Neural cell (in vitro differentiated cells): ENCODE data around the gene SORCS1. TPM values are rescaled to one million over a fixed set of nuclear protein-coding genes. Genes with fewer than 3 reads are reported as not detected.

Experiments used
- H2AFZ ChIP-seq: fragments of 200-600, 300-800 bp; sonication (generic), shearing (Covaris generic); 2 replicates; pipeline ENCODE4 v1.6.0; 2014; ENCODE audit warnings: low read depth, mild to moderate bottlenecking, antibody characterized with exemption, low read length, moderate library complexity
- H3F3A ChIP-seq: fragments of 200-600 bp; shearing (Covaris generic); 2 replicates; pipeline ENCODE4 v1.6.1; 2016; ENCODE audit warnings: mild to moderate bottlenecking, moderate library complexity, mixed read lengths, antibody characterized with exemption, low read length; ENCODE audit not compliant: insufficient read depth, poor library complexity, severe bottlenecking
- H3K27ac ChIP-seq: fragments of 200-600, 300-800 bp; sonication (generic), shearing (Covaris generic); 2 replicates; pipeline ENCODE4 v1.5.1; 2014; ENCODE audit warnings: mild to moderate bottlenecking, low read length, moderate library complexity
- H3K27me3 ChIP-seq: fragments of 300-800, 200-600 bp; sonication (generic), shearing (Covaris generic); 2 replicates; pipeline ENCODE4 v1.6.0; 2014; ENCODE audit warnings: mild to moderate bottlenecking, low read depth, low read length, moderate library complexity; ENCODE audit not compliant: insufficient read depth
- H3K36me3 ChIP-seq: fragments of 300-800, 200-600 bp; sonication (generic), shearing (Covaris generic); 2 replicates; pipeline ENCODE4 v1.5.1; 2014; ENCODE audit warnings: mild to moderate bottlenecking, antibody characterized with exemption, low read length, moderate library complexity; ENCODE audit not compliant: insufficient read depth
- H3K4me2 ChIP-seq: fragments of 300-800, 200-600 bp; sonication (generic), shearing (Covaris generic); 2 replicates; pipeline ENCODE4 v1.6.0; 2014; ENCODE audit warnings: mild to moderate bottlenecking, low read length
- H3K4me3 ChIP-seq: fragments of 300-800, 200-600 bp; sonication (generic), shearing (Covaris generic); 2 replicates; pipeline ENCODE4 v1.5.1; 2014; ENCODE audit warnings: mild to moderate bottlenecking, low read length, moderate library complexity
- H3K79me2 ChIP-seq: fragments of 200-600 bp; shearing (Covaris generic); replicated peaks from 2 replicates; pipeline ENCODE4 v1.6.0; 2014; ENCODE audit warnings: mild to moderate bottlenecking, low read length, moderate library complexity; ENCODE audit not compliant: insufficient read depth
- H3K9ac ChIP-seq: fragments of 300-800, 200-600 bp; sonication (generic), shearing (Covaris generic); 2 replicates; pipeline ENCODE4 v1.6.1; 2016; ENCODE audit warnings: mild to moderate bottlenecking, low read length, mixed read lengths
- H3K9me2 ChIP-seq: fragments of 200-600 bp; shearing (Covaris generic); 2 replicates; pipeline ENCODE4 v1.6.1; 2016; ENCODE audit warnings: mild to moderate bottlenecking, low read length, mixed read lengths; ENCODE audit not compliant: insufficient read depth
- H3K9me3 ChIP-seq: fragments of 200-600, 300-800 bp; sonication (generic), shearing (Covaris generic); 2 replicates; pipeline ENCODE4 v1.6.1; 2016; ENCODE audit warnings: mild to moderate bottlenecking, mixed run types, low read length, moderate library complexity, mixed read lengths
- H4K20me1 ChIP-seq: fragments of 200-600 bp; shearing (Covaris generic); 2 replicates; pipeline ENCODE4 v1.6.1; 2016; ENCODE audit warnings: mild to moderate bottlenecking, mixed run types; ENCODE audit not compliant: insufficient read depth
- EP300 ChIP-seq: fragments of 450-650 bp; conservative IDR thresholded peaks from 2 replicates; pipeline ENCODE4 v1.6.1; 2014; ENCODE audit warnings: antibody characterized with exemption, mild to moderate bottlenecking, moderate library complexity; ENCODE audit not compliant: poor library complexity, severe bottlenecking
- EZH2 ChIP-seq: fragments of 200-600, 300-800 bp; shearing (Covaris generic), sonication (generic); IDR thresholded peaks from 2 replicates; pipeline ENCODE4 v1.6.1; 2014; ENCODE audit warnings: antibody characterized with exemption, low read length, borderline replicate concordance, mild to moderate bottlenecking; ENCODE audit not compliant: insufficient read depth, poor library complexity, severe bottlenecking
- MXI1 ChIP-seq: fragments of 450-650 bp; conservative IDR thresholded peaks from 2 replicates; pipeline ENCODE4 v1.6.1; 2014; ENCODE audit warnings: antibody characterized with exemption, mild to moderate bottlenecking; ENCODE audit not compliant: poor library complexity, severe bottlenecking
- POLR2AphosphoS5 ChIP-seq: IDR thresholded peaks from 2 replicates; pipeline ENCODE4 v1.6.1; 2012
- RAD21 ChIP-seq: fragments of 450-650 bp; conservative IDR thresholded peaks from 2 replicates; pipeline ENCODE4 v1.6.1; 2014; ENCODE audit warnings: antibody characterized with exemption, mild to moderate bottlenecking, moderate library complexity
- REST ChIP-seq: IDR thresholded peaks from 2 replicates; pipeline ENCODE4 v1.6.1; 2012; ENCODE audit warnings: borderline replicate concordance
- SMC3 ChIP-seq: fragments of 450-650 bp; conservative IDR thresholded peaks from 2 replicates; pipeline ENCODE4 v1.6.1; 2014; ENCODE audit warnings: antibody characterized with exemption, mild to moderate bottlenecking, moderate library complexity; ENCODE audit not compliant: poor library complexity
- TAF1 ChIP-seq: IDR thresholded peaks from 2 replicates; pipeline ENCODE4 v1.6.1; 2012; ENCODE audit warnings: low read depth
- polyA plus RNA-seq: library from polyadenylated mRNA; depleted of rRNA; stranded (reverse); fragments of >200 nt; gene quantifications from 2 replicates; pipeline ENCODE4 v1.2.3, GENCODE V29; 2014
- TF ChIP-seq, protein P1 (sequence below): fragments of 450-650 bp; IDR thresholded peaks from 2 replicates; pipeline ENCODE4 v1.5.1; 2014; ENCODE audit warnings: antibody characterized with exemption, mild to moderate bottlenecking, moderate library complexity; ENCODE audit not compliant: poor library complexity, severe bottlenecking

The SORCS1 gene
- polyA plus RNA-seq, 1 donor from 2014 or later, result 27.0 TPM

- Histone ChIP-seq H3K4me2 (no peak overlapping the region), H3K36me3 (no peaks in the 10 kb centered on the region), H3K79me2 (no peaks in the 10 kb centered on the region), H3K9me2 (no peaks in the 10 kb centered on the region), H3K27ac (peak overlapping the region; percentile 84), H3K27me3 (no peaks in the 10 kb centered on the region), H4K20me1 (no peaks in the 10 kb centered on the region), H3K9ac (no peak overlapping the region), H3K4me3 (no peak overlapping the region), H2AFZ (no peak overlapping the region), H3F3A (peaks cover 16% of the 10 kb centered on the region), H3K9me3 (no peaks in the 10 kb centered on the region)
- TF ChIP-seq SMC3 (no peak), REST (no peak), EP300 (no peak), TAF1 (no peak), RAD21 (no peak), POLR2AphosphoS5 (no peak), MXI1 (no peak), EZH2 (no peak)
- TF ChIP-seq, protein P1, sequence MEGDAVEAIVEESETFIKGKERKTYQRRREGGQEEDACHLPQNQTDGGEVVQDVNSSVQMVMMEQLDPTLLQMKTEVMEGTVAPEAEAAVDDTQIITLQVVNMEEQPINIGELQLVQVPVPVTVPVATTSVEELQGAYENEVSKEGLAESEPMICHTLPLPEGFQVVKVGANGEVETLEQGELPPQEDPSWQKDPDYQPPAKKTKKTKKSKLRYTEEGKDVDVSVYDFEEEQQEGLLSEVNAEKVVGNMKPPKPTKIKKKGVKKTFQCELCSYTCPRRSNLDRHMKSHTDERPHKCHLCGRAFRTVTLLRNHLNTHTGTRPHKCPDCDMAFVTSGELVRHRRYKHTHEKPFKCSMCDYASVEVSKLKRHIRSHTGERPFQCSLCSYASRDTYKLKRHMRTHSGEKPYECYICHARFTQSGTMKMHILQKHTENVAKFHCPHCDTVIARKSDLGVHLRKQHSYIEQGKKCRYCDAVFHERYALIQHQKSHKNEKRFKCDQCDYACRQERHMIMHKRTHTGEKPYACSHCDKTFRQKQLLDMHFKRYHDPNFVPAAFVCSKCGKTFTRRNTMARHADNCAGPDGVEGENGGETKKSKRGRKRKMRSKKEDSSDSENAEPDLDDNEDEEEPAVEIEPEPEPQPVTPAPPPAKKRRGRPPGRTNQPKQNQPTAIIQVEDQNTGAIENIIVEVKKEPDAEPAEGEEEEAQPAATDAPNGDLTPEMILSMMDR, result no peak
Observed at GRCh38 chr10:106771154-106771553, 393.4 kb downstream of the SORCS1 start.

- Histone ChIP-seq H3K27ac (peak overlapping the region; percentile 32), H4K20me1 (no peaks in the 10 kb centered on the region), H3K9me3 (no peaks in the 10 kb centered on the region), H3K79me2 (no peaks in the 10 kb centered on the region), H3K27me3 (no peaks in the 10 kb centered on the region), H3K36me3 (no peaks in the 10 kb centered on the region), H3K4me3 (no peak overlapping the region), H3K9me2 (no peaks in the 10 kb centered on the region), H3K9ac (no peak overlapping the region), H3K4me2 (no peak overlapping the region), H2AFZ (no peak overlapping the region), H3F3A (peaks cover 13% of the 10 kb centered on the region)
- no peak for TF ChIP-seq REST
- peak; percentile 73 for TF ChIP-seq POLR2AphosphoS5
- TF ChIP-seq, protein P1, result no peak
- no peak for TF ChIP-seq TAF1
- peak; percentile 51 for TF ChIP-seq EP300
- no peak for TF ChIP-seq RAD21
- TF ChIP-seq MXI1, result no peak
Observed at GRCh38 chr10:106768204-106768603, 396.3 kb downstream of the SORCS1 start.
